A549 (cell line): ENCODE data around the gene PUDP. TPM values are rescaled to one million over a fixed set of nuclear protein-coding genes. Genes with fewer than 3 reads are reported as not detected.

Source experiments
- ATAC-seq, 2 experiments: fragments of 200-7000 bp in 1 of 2; fragments of >200 bp in 1 of 2; cut with Nextera tagmentation in 1 of 2; cut with Tn5 transposase in 1 of 2; 3 replicates each; pipeline versions ENCODE4 v1.8.0 to v1.9.1; 2018 to 2020; ENCODE audit warnings: mild to moderate bottlenecking in 1 of 2, moderate library complexity in 1 of 2
- CTCF ChIA-PET: fragments of 300-600 bp; sonication (Branson Sonifier 250); formaldehyde crosslinking; extraction: SDS; loops from one replicate; lab custom pipeline; 2021; ENCODE audit warnings: antibody characterized with exemption, inconsistent platforms; lab: Yijun Ruan, JAX
- POLR2A ChIA-PET: fragments of 350-600 bp; formaldehyde crosslinking; extraction: SDS; loops from one replicate; lab custom pipeline; 2021; ENCODE audit warnings: antibody characterized with exemption, inconsistent platforms; lab: Yijun Ruan, JAX
- DNase-seq, 2 experiments: peaks; one replicate each; pipeline versions ENCODE4 v3.0.0 to v3.0.0-alpha.2; 2011 to 2016; ENCODE audit warnings: low read depth in 1 of 2, low spot score in 1 of 2
- FAIRE-seq: peaks from 2 replicates; lab custom pipeline; 2011; peaks lifted over from hg19 to GRCh38; lab: Jason Lieb, UNC
- H3K27ac ChIP-seq, 2 experiments: fragments of >200 bp; sonication (Bioruptor Twin); formaldehyde crosslinking; 3 replicates each; pipeline ENCODE4 v1.5.1; 2016 to 2017
- H3K4me1 ChIP-seq: fragments of >200 bp; sonication (Bioruptor Twin); formaldehyde crosslinking; 3 replicates; pipeline ENCODE4 v1.6.1; 2016
- H3K4me2 ChIP-seq: fragments of >200 bp; sonication (Bioruptor Twin); formaldehyde crosslinking; 3 replicates; pipeline ENCODE4 v1.6.1; 2016
- H3K4me3 ChIP-seq: fragments of >200 bp; sonication (Bioruptor Twin); formaldehyde crosslinking; 3 replicates; pipeline ENCODE4 v1.5.1; 2016
- H3K9me3 ChIP-seq: fragments of >200 bp; sonication (Bioruptor Twin); formaldehyde crosslinking; 3 replicates; pipeline ENCODE4 v1.6.1; 2016
- CBX2 ChIP-seq: fragments of 200-600 bp; sonication (generic); IDR thresholded peaks from 2 replicates; pipeline ENCODE4 v1.6.1; 2016; ENCODE audit warnings: low read depth, mild to moderate bottlenecking, borderline replicate concordance
- CBX8 ChIP-seq: fragments of 200-600 bp; sonication (generic); IDR thresholded peaks from 2 replicates; pipeline ENCODE4 v1.6.1; 2016
- CEBPB ChIP-seq, 2 experiments: fragments of >200 bp in 1 of 2; sonication (Bioruptor Twin) in 1 of 2; formaldehyde crosslinking in 1 of 2; IDR thresholded peaks; 2 replicates each; pipeline ENCODE4 v1.6.1; 2012 to 2016
- CTCF ChIP-seq: fragments of >200 bp; sonication (Bioruptor Twin); formaldehyde crosslinking; IDR thresholded peaks from 3 replicates; pipeline ENCODE4 v1.5.1; 2016
- EHF ChIP-seq: fragments of 250-450 bp; sonication (Bioruptor Pico); IDR thresholded peaks from 2 replicates; pipeline ENCODE4 v1.5.0; 2020; ENCODE audit warnings: mild to moderate bottlenecking
- ESRRA ChIP-seq: fragments of 150-350 bp; IDR thresholded peaks from 2 replicates; pipeline ENCODE4 v1.6.1; 2014; ENCODE audit warnings: mild to moderate bottlenecking, low read length, borderline replicate concordance
- FOXS1 ChIP-seq: fragments of 250-450 bp; sonication (Bioruptor Pico); IDR thresholded peaks from 2 replicates; pipeline ENCODE4 v1.5.0; 2020; ENCODE audit warnings: mild to moderate bottlenecking, moderate library complexity
- HDAC2 ChIP-seq: fragments of 200-600 bp; sonication (generic); IDR thresholded peaks from 2 replicates; pipeline ENCODE4 v1.6.1; 2016
- HEYL ChIP-seq: fragments of 250-450 bp; sonication (Bioruptor Pico); IDR thresholded peaks from 2 replicates; pipeline ENCODE4 v1.8.0; 2021; ENCODE audit warnings: mild to moderate bottlenecking, moderate library complexity
- HOXB13 ChIP-seq: fragments of 250-450 bp; sonication (Bioruptor Pico); IDR thresholded peaks from 2 replicates; pipeline ENCODE4 v1.5.0; 2020; ENCODE audit warnings: low read depth, mild to moderate bottlenecking, moderate library complexity
- JUNB ChIP-seq: fragments of >200 bp; sonication (Bioruptor Twin); formaldehyde crosslinking; IDR thresholded peaks from 2 replicates; pipeline ENCODE4 v1.6.1; 2016
- KDM1A ChIP-seq: fragments of 200-600 bp; sonication (generic); IDR thresholded peaks from 2 replicates; pipeline ENCODE4 v1.6.1; 2016; ENCODE audit warnings: low read depth, mild to moderate bottlenecking
- KDM5A ChIP-seq: fragments of 200-600 bp; sonication (generic); IDR thresholded peaks from 2 replicates; pipeline ENCODE4 v1.6.1; 2016; ENCODE audit warnings: antibody characterized with exemption, mild to moderate bottlenecking
- MAFK ChIP-seq: fragments of 450-650 bp; IDR thresholded peaks from 2 replicates; pipeline ENCODE4 v1.6.1; 2014; ENCODE audit not compliant: partially characterized antibody
- MYC ChIP-seq: IDR thresholded peaks from 2 replicates; pipeline ENCODE4 v1.6.1; 2012; ENCODE audit warnings: mild to moderate bottlenecking, inconsistent platforms, low read length, improper control_type of control experiment, borderline replicate concordance
- NFE2L2 ChIP-seq: fragments of 150-350 bp; conservative IDR thresholded peaks from 2 replicates; pipeline ENCODE4 v1.6.1; 2014; ENCODE audit warnings: low read length
- NR3C1 ChIP-seq: fragments of >200 bp; sonication (Bioruptor Twin); formaldehyde crosslinking; IDR thresholded peaks from 3 replicates; pipeline ENCODE4 v1.6.1; 2017
- PHF8 ChIP-seq: fragments of 200-600 bp; sonication (generic); IDR thresholded peaks from 2 replicates; pipeline ENCODE4 v1.6.1; 2016; ENCODE audit warnings: low read depth, mild to moderate bottlenecking, antibody characterized with exemption, moderate library complexity, borderline replicate concordance
- POLR2A ChIP-seq: IDR thresholded peaks from 2 replicates; pipeline ENCODE4 v1.6.1; 2012; ENCODE audit warnings: mild to moderate bottlenecking, low read length
- POLR2AphosphoS2 ChIP-seq: conservative IDR thresholded peaks from 2 replicates; pipeline ENCODE4 v1.6.1; 2012; ENCODE audit warnings: low read length, improper control_type of control experiment, inconsistent platforms
- RARB ChIP-seq: fragments of 250-450 bp; sonication (Bioruptor Pico); IDR thresholded peaks from 2 replicates; pipeline ENCODE4 v1.8.0; 2021; ENCODE audit warnings: mild to moderate bottlenecking, moderate library complexity
- REST ChIP-seq: fragments of 200-600 bp; sonication (generic); IDR thresholded peaks from 2 replicates; pipeline ENCODE4 v1.6.1; 2016; ENCODE audit warnings: antibody characterized with exemption, mild to moderate bottlenecking, moderate library complexity
- RFX5 ChIP-seq: fragments of 450-650 bp; IDR thresholded peaks from 2 replicates; pipeline ENCODE4 v1.7.1; 2014; ENCODE audit warnings: antibody characterized with exemption, mild to moderate bottlenecking, moderate library complexity
- RNF2 ChIP-seq: fragments of 200-600 bp; sonication (generic); IDR thresholded peaks from 2 replicates; pipeline ENCODE4 v1.6.1; 2016; ENCODE audit warnings: low read depth, mild to moderate bottlenecking, antibody characterized with exemption, moderate library complexity, borderline replicate concordance
- TFCP2L1 ChIP-seq: fragments of 250-450 bp; sonication (Bioruptor Pico); IDR thresholded peaks from 2 replicates; pipeline ENCODE4 v1.5.0; 2021; ENCODE audit warnings: mild to moderate bottlenecking
- ZNF302 ChIP-seq: fragments of 250-450 bp; sonication (Bioruptor Pico); IDR thresholded peaks from 2 replicates; pipeline ENCODE4 v1.9.0; 2021; ENCODE audit warnings: inconsistent platforms, mild to moderate bottlenecking, moderate library complexity
- WGBS: methylation state at CpG from one replicate; pipeline ENCODE4 v1.1.6; 2017; ENCODE audit errors: missing lambda C conversion rate; 5-methylcytosine and 5-hydroxymethylcytosine counted together
- polyA plus RNA-seq, 4 experiments: library from polyadenylated mRNA; depleted of rRNA in 3 of 4; stranded (reverse); fragments of >200 nt; fragmentation: RNase III in 1 of 4; extraction: RNeasy Plus Mini Kit Qiagen cat#74134 plus additional on column Dnase treatment in 1 of 4; gene quantifications; 2 replicates in 3 of 4; 3 replicates in 1 of 4; pipeline ENCODE4 v1.2.3, GENCODE V29; 2011 to 2017
- TF ChIP-seq, protein P1 (sequence below): fragments of 150-350 bp; IDR thresholded peaks from 2 replicates; pipeline ENCODE4 v1.6.1; 2014; ENCODE audit warnings: low read depth, mild to moderate bottlenecking, low read length
- TF ChIP-seq, protein P2 (sequence below): fragments of 250-450 bp; sonication (Bioruptor Pico); IDR thresholded peaks from 2 replicates; pipeline ENCODE4 v1.5.0; 2020; ENCODE audit warnings: low read depth, mild to moderate bottlenecking, moderate library complexity
- TF ChIP-seq, protein P3 (sequence below): fragments of 450-650 bp; IDR thresholded peaks from 2 replicates; pipeline ENCODE4 v1.6.1; 2014; ENCODE audit warnings: antibody characterized with exemption
- TF ChIP-seq, protein P4 (sequence below): fragments of >200 bp; sonication (Bioruptor Twin); formaldehyde crosslinking; IDR thresholded peaks from 3 replicates; pipeline ENCODE4 v1.6.1; 2016

The PUDP gene
- polyA plus RNA-seq, 2 of the 4 experiments (the other 2 are of a cell fraction): 26.2 to 50.7 TPM

DNA sequence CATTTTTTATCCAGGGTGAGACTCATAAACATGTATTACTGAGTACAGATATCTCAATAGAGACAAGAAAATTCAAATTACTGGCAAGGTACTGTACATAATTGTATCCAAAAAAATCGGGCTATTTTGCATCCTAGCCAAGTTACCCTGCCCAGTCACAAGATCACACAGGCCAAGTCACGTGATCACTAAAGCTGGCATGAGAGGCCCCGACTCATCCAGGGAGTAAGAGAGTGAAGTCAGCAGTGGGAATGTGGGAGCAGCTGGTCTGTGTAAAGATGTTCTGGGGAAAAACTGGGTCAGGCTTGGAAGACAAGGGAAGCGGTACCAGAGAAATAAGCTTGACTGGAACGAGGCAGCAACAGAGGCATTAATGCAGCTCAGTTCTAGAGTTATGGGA is 119.7 kb downstream of the PUDP start:
- POLR2A ChIA-PET: no interaction called here
- H3K4me2 ChIP-seq: no peak overlapping the region
- CTCF ChIA-PET: no interaction called here
- H3K9me3 ChIP-seq: no peaks in the 10 kb centered on the region
- H3K4me3 ChIP-seq: no peak overlapping the region
- 51% methylated on average over 5 of the region's 5 CpGs for WGBS
- H3K27ac ChIP-seq: no peak overlapping the region
- no peaks in the 10 kb centered on the region for H3K4me1 ChIP-seq
- DNase-seq: no peak
- FAIRE-seq: no peak
- TF ChIP-seq ZNF302 (CRISPR knock-in tag) (no peak), RFX5 (no peak), ESRRA (no peak), HOXB13 (CRISPR knock-in tag) (no peak), HEYL (CRISPR knock-in tag) (no peak), TFCP2L1 (CRISPR knock-in tag) (no peak), CBX2 (no peak), RARB (CRISPR knock-in tag) (no peak), KDM5A (no peak), NFE2L2 (no peak), HDAC2 (no peak), CEBPB (IDR thresholded peaks at IDR 0.05) (no peak), KDM1A (no peak), MYC (no peak), POLR2A (no peak), PHF8 (no peak)
- TF ChIP-seq, protein P1, sequence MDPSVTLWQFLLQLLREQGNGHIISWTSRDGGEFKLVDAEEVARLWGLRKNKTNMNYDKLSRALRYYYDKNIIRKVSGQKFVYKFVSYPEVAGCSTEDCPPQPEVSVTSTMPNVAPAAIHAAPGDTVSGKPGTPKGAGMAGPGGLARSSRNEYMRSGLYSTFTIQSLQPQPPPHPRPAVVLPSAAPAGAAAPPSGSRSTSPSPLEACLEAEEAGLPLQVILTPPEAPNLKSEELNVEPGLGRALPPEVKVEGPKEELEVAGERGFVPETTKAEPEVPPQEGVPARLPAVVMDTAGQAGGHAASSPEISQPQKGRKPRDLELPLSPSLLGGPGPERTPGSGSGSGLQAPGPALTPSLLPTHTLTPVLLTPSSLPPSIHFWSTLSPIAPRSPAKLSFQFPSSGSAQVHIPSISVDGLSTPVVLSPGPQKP: no peak
- TF ChIP-seq, protein P2, sequence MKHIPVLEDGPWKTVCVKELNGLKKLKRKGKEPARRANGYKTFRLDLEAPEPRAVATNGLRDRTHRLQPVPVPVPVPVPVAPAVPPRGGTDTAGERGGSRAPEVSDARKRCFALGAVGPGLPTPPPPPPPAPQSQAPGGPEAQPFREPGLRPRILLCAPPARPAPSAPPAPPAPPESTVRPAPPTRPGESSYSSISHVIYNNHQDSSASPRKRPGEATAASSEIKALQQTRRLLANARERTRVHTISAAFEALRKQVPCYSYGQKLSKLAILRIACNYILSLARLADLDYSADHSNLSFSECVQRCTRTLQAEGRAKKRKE (CRISPR knock-in tag): no peak
- no peak for ATAC-seq

- Histone ChIP-seq H3K9me3 (no peaks in the 10 kb centered on the region), H3K27ac (no peak overlapping the region), H3K4me2 (no peak overlapping the region), H3K4me3 (no peak overlapping the region), H3K4me1 (no peaks in the 10 kb centered on the region)
- ChIA-PET POLR2A (no interaction called here), CTCF (no interaction called here)
- TF ChIP-seq CBX8 (no peak), POLR2A (no peak), RNF2 (no peak), RARB (CRISPR knock-in tag) (no peak), NR3C1 (no peak), EHF (CRISPR knock-in tag) (no peak), ESRRA (no peak), JUNB (no peak), MYC (no peak), FOXS1 (CRISPR knock-in tag) (no peak), REST (no peak), MAFK (no peak), PHF8 (no peak), POLR2AphosphoS2 (no peak), CTCF (no peak), ZNF302 (CRISPR knock-in tag) (no peak)
- TF ChIP-seq, protein P3, sequence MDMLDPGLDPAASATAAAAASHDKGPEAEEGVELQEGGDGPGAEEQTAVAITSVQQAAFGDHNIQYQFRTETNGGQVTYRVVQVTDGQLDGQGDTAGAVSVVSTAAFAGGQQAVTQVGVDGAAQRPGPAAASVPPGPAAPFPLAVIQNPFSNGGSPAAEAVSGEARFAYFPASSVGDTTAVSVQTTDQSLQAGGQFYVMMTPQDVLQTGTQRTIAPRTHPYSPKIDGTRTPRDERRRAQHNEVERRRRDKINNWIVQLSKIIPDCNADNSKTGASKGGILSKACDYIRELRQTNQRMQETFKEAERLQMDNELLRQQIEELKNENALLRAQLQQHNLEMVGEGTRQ: no peak
- TF ChIP-seq, protein P4, sequence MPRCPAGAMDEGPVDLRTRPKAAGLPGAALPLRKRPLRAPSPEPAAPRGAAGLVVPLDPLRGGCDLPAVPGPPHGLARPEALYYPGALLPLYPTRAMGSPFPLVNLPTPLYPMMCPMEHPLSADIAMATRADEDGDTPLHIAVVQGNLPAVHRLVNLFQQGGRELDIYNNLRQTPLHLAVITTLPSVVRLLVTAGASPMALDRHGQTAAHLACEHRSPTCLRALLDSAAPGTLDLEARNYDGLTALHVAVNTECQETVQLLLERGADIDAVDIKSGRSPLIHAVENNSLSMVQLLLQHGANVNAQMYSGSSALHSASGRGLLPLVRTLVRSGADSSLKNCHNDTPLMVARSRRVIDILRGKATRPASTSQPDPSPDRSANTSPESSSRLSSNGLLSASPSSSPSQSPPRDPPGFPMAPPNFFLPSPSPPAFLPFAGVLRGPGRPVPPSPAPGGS: no peak
- DNase-seq (no peak), FAIRE-seq (no peak), ATAC-seq (no peak)
- WGBS: 55% methylated on average over 8 of the region's 8 CpGs
Observed at GRCh38 chrX:7027071-7027470, 120.9 kb downstream of the PUDP start.
